ENCODE measurements around the gene IL13RA2. TPM values are rescaled to one million over a fixed set of nuclear protein-coding genes. Genes with fewer than 3 reads are reported as not detected.

IL13RA2 gene
- total and polyA plus RNA-seq, 9 of the 15 experiments (the other 6 are each of a cell fraction or from before 2014, with no cell fraction given): 0.06 to 0.18 (median 0.15) TPM; not detected in 6

DNA sequence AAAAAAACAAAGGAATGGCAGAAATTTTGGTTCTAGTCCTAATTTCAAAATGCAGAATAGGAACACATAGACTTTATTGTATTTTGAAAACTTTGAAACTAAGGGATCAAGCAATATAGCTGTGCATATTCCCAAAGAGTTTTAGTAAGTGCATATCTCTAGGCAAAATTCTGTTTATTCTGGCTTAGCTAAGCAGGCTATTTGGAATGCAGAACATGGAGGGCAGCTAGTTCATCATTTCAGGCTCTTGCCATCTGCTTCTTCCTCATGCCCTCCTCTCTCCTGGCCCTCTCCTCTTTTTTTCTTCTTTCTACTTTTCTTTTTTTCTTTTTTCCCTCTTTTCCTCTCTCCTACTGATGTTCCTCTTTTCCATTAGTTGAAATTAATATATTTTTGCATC, 12.0 kb upstream of the IL13RA2 start:
- intact Hi-C loops (cut with micrococcal nuclease) (no loop called here), in situ Hi-C loops (cut with MboI) (no loop called here)
- no peak for TF ChIP-seq MCM7 (IDR thresholded peaks at IDR 0.05)
- no peak for TF ChIP-seq SIN3B (IDR thresholded peaks at IDR 0.05; ENCODE audit: low read depth)
- no peak for TF ChIP-seq COPS2 (conservative IDR thresholded peaks at IDR 0.05)
- TF ChIP-seq HDGF (IDR thresholded peaks at IDR 0.05): no peak
- TF ChIP-seq, protein P1, sequence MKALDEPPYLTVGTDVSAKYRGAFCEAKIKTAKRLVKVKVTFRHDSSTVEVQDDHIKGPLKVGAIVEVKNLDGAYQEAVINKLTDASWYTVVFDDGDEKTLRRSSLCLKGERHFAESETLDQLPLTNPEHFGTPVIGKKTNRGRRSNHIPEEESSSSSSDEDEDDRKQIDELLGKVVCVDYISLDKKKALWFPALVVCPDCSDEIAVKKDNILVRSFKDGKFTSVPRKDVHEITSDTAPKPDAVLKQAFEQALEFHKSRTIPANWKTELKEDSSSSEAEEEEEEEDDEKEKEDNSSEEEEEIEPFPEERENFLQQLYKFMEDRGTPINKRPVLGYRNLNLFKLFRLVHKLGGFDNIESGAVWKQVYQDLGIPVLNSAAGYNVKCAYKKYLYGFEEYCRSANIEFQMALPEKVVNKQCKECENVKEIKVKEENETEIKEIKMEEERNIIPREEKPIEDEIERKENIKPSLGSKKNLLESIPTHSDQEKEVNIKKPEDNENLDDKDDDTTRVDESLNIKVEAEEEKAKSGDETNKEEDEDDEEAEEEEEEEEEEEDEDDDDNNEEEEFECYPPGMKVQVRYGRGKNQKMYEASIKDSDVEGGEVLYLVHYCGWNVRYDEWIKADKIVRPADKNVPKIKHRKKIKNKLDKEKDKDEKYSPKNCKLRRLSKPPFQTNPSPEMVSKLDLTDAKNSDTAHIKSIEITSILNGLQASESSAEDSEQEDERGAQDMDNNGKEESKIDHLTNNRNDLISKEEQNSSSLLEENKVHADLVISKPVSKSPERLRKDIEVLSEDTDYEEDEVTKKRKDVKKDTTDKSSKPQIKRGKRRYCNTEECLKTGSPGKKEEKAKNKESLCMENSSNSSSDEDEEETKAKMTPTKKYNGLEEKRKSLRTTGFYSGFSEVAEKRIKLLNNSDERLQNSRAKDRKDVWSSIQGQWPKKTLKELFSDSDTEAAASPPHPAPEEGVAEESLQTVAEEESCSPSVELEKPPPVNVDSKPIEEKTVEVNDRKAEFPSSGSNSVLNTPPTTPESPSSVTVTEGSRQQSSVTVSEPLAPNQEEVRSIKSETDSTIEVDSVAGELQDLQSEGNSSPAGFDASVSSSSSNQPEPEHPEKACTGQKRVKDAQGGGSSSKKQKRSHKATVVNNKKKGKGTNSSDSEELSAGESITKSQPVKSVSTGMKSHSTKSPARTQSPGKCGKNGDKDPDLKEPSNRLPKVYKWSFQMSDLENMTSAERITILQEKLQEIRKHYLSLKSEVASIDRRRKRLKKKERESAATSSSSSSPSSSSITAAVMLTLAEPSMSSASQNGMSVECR (CRISPR knock-in tag; IDR thresholded peaks at IDR 0.05): no peak
- TF ChIP-seq, protein P2, sequence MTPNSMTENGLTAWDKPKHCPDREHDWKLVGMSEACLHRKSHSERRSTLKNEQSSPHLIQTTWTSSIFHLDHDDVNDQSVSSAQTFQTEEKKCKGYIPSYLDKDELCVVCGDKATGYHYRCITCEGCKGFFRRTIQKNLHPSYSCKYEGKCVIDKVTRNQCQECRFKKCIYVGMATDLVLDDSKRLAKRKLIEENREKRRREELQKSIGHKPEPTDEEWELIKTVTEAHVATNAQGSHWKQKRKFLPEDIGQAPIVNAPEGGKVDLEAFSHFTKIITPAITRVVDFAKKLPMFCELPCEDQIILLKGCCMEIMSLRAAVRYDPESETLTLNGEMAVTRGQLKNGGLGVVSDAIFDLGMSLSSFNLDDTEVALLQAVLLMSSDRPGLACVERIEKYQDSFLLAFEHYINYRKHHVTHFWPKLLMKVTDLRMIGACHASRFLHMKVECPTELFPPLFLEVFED (CRISPR knock-in tag; conservative IDR thresholded peaks at IDR 0.05): no peak
- TF ChIP-seq KLF10 (CRISPR knock-in tag; IDR thresholded peaks at IDR 0.05): no peak
- no peak for TF ChIP-seq FOXJ2 (tag; IDR thresholded peaks at IDR 0.05)
- TF ChIP-seq CREM (IDR thresholded peaks at IDR 0.05; ENCODE audit: low read depth): no peak
- TF ChIP-seq, protein P3, sequence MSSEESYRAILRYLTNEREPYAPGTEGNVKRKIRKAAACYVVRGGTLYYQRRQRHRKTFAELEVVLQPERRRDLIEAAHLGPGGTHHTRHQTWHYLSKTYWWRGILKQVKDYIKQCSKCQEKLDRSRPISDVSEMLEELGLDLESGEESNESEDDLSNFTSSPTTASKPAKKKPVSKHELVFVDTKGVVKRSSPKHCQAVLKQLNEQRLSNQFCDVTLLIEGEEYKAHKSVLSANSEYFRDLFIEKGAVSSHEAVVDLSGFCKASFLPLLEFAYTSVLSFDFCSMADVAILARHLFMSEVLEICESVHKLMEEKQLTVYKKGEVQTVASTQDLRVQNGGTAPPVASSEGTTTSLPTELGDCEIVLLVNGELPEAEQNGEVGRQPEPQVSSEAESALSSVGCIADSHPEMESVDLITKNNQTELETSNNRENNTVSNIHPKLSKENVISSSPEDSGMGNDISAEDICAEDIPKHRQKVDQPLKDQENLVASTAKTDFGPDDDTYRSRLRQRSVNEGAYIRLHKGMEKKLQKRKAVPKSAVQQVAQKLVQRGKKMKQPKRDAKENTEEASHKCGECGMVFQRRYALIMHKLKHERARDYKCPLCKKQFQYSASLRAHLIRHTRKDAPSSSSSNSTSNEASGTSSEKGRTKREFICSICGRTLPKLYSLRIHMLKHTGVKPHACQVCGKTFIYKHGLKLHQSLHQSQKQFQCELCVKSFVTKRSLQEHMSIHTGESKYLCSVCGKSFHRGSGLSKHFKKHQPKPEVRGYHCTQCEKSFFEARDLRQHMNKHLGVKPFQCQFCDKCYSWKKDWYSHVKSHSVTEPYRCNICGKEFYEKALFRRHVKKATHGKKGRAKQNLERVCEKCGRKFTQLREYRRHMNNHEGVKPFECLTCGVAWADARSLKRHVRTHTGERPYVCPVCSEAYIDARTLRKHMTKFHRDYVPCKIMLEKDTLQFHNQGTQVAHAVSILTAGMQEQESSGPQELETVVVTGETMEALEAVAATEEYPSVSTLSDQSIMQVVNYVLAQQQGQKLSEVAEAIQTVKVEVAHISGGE (CRISPR knock-in tag; IDR thresholded peaks at IDR 0.05): no peak
- TF ChIP-seq ZNF41 (CRISPR knock-in tag; conservative IDR thresholded peaks at IDR 0.05): no peak
- no peak overlapping the region for H3K4me2 ChIP-seq (ENCODE audit: insufficient read depth, low read length)
- H3K27me3 ChIP-seq (ENCODE audit: control insufficient read depth in 2 of 2, insufficient read depth in 2 of 2, low read length in 2 of 2): peaks cover 0 to 3% of the 10 kb centered on the region in 2 experiments; a peak in 1 of 5 replicates
- H3K9me1 ChIP-seq (ENCODE audit: control insufficient read depth, insufficient read depth, low read length): no peaks in the 10 kb centered on the region
- DNase-seq (ENCODE audit: extremely low read depth in 1 of 4, low spot score in 3 of 4): no peak
- BruUV-seq (replicated peaks): no TSS peak
- H3K9ac ChIP-seq (ENCODE audit: insufficient read depth in 1 of 2, low read depth in 2 of 2, low read length in 2 of 2): no peak overlapping the region
- no peak for ATAC-seq
- no peak for FAIRE-seq
- H3K27ac ChIP-seq (ENCODE audit: extremely low read depth, low read depth, low read length): no peak overlapping the region
- no peak overlapping the region for H2AFZ ChIP-seq (ENCODE audit: low read depth, low read length)
- no peaks in the 10 kb centered on the region for H3K79me2 ChIP-seq (ENCODE audit: control insufficient read depth, insufficient read depth, low read length)
- ChIA-PET CTCF (ENCODE audit: low intra/inter-chr PET ratio) (no interaction called here), POLR2A (interaction anchor here (0.8 kb wide), 1 partner anchor 121 kb away, joined by 3 read pairs; no protein-coding TSS in a partner anchor)
- H4K20me1 ChIP-seq (replicated peaks; ENCODE audit: control insufficient read depth, insufficient read depth, low read length): no peaks in the 10 kb centered on the region; the same call in 1 of the 2 replicates
- H3K4me3 ChIP-seq: no peak overlapping the region
- H3K36me3 ChIP-seq (ENCODE audit: control insufficient read depth, insufficient read depth, low read length): no peaks in the 10 kb centered on the region
- H3K9me3 ChIP-seq (replicated peaks; ENCODE audit: control insufficient read depth, insufficient read depth, low read depth, low read length): no peaks in the 10 kb centered on the region
- no peaks in the 10 kb centered on the region for H3K4me1 ChIP-seq (replicated peaks in 1 of 2; ENCODE audit: control insufficient read depth in 2 of 2, insufficient read depth in 2 of 2, low read length in 2 of 2)
